ENCODE data around the gene GALNTL6.

DNA sequence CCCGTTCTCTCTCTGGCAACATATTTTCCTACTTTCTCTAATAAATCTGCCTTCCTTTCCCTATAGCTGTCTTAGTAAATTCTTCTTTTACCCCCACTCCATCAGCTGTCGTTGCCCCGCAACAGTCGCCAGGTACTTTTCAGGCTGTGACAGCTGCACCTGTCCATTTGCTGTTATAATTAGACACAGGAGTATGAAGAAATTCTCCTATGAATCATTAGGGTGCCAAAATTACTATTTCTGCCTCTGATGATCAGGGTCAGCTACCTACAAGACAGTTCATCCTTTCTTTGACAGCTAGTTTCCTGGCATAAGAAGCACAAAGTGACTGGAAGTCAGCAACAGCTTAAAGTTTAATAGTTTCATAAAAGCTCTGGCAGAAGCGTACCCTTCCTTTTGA is 19.5 kb upstream of the GALNTL6 start:
- TF ChIP-seq, protein P1, sequence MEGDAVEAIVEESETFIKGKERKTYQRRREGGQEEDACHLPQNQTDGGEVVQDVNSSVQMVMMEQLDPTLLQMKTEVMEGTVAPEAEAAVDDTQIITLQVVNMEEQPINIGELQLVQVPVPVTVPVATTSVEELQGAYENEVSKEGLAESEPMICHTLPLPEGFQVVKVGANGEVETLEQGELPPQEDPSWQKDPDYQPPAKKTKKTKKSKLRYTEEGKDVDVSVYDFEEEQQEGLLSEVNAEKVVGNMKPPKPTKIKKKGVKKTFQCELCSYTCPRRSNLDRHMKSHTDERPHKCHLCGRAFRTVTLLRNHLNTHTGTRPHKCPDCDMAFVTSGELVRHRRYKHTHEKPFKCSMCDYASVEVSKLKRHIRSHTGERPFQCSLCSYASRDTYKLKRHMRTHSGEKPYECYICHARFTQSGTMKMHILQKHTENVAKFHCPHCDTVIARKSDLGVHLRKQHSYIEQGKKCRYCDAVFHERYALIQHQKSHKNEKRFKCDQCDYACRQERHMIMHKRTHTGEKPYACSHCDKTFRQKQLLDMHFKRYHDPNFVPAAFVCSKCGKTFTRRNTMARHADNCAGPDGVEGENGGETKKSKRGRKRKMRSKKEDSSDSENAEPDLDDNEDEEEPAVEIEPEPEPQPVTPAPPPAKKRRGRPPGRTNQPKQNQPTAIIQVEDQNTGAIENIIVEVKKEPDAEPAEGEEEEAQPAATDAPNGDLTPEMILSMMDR (IDR thresholded peaks at IDR 0.05), result no peak
- TF ChIP-seq POLR2A (IDR thresholded peaks at IDR 0.05), result no peak
